CD4-positive, alpha-beta T cell treated with Interleukin-17A for 4 hours (primary cell): ENCODE measurements around the gene ACAA1.
"Not testable (repeated sequence)": the region's sequence is repeated elsewhere in the genome, so short reads cannot be mapped to it uniquely, and the experiment has no call there.

Source experiments
- DNase-seq: peaks from one replicate; pipeline ENCODE4 v3.0.0-alpha.2; 2020; ENCODE audit warnings: mixed read lengths

The ACAA1 gene

DNA sequence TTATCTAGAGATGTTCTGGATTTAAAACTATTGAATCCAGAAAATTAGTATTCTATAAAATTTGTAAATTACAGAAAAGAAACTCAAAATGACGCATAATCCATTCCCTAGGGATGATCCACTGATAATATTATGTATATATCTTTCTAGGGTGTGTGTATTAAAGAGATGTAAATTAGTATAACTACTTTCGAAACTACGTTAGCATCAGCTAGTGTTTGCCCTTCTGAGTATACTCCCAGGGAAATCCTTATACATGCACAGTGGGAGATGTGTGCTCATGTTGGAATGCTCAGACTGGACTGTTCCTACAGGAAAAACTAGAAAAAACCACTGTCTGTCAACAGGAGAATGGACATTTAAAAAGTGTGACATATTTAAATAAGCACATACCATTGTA, 36.4 kb downstream of the ACAA1 start:
- DNase-seq, result no peak

DNA sequence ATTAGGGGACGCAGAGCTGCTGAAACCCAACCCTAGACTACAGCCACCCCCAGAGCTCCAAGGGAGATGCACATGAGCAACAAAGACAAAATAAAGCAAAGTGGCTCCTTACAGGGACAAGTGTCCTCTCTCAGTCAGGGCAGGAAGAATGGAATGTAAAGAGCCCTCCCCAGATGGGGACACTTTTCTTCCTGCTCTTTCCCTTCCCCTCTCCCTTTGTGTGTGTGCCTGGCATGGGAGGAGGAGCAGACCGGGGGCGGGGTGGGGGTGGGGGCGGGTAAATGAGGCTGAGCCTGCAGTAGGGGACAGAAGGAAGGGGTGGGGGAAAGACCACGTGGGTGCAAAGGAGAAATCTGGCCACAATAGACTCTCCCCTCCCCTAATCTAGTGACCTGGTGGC, 37.4 kb downstream of the ACAA1 start:
- no peak for DNase-seq

DNA sequence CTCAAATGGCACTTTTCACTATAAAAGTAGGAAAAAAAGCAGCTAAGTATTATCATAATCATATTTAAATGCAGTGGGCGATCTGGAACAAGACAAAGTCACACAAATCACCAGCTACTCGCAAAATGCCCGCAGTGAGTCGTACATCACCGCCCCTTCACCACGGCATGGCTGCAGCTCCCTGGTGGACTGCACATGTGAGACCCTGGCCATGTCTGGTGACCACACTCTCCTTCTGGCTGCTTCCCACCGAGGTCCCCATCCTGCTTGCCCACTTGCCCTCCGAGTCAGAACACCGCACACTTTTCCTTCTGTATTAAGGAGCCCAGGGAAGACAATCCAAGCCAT, 38.6 kb downstream of the ACAA1 start:
- DNase-seq, result no peak

DNA sequence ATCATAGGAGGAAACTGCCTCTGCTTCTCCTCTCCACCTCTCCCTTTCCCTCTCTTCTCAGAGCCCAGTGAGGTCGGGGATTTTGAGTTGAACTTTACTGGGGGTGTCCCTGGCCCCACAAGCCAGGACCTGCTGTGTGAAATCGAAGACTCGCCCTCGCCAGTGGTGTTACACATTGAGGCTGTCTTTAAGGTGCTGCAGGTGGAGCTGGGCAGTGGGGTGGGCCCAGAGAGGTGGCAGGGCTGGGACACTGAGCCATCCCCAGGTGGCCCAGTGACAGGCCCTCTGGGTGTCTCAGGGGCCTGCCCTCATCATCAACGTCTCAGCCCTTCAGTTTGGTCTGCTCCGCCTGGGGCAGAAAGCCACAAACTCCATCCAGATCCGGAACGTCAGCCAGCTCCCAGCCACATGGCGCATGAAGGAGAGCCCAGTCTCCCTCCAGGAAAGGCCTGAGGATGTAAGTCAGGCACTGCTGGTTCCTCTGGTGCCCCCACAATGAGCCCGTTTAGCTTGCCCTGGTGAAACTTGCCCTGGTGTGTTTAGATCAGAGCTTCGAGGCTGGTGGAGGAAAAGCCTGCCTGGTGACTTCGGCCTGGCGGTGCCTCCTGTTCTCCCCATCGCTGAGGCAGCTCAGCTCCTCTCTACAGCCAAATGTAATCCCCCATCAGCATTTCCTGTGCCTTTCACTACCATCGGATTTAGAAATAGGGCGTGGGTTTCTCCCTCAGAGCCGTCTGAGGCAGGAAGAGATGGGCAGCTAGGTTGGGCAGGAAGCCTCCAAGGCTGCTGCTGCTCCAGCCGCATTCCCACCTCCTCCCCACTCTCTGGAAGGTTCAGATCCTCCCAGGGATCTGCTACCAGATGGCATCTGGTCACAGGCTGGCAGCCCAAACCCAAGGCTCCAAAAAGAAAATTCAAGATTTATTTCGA, 39.2 kb downstream of the ACAA1 start:
- no peak for DNase-seq

DNA sequence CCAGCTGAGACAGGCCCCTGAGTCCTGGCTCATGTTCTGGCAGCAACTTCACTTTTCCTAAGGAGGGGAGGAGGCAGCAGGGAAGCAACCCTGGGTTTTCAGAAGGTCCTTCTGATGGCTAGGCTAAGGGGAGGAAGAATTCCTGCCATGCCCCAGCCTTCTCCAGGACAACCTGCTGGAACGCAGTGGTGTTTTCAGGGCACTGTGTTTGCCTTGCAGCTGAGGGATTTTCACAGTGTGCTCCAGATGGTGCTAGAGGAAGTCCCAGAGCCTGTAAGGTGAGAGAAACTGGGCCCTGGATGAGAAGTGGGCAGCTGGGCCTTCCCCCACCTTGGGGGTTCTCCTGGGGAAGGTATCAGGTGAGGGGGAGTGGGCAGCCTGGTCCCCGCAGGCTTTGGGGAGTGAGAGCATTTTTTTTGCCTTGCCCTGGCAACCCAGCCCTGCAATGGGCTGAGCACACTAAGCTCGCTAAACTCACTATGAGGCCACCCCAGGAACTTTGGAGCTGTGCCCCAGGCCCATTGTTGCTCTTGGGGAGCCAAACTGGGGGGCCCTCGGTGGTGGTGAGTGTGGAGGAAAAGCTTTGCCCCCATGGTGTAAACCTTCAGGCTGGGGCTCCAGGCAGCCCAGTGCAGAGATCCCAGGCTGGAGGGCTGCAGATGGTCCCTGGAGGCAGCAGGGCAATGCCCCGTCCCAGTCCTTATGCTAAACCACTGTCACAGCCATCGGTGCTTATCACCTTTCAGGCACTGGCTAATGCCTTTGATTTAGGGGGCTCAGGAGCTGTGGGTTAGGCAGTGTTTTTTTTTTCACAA, 41.1 kb downstream of the ACAA1 start:
- DNase-seq, result no peak

DNA sequence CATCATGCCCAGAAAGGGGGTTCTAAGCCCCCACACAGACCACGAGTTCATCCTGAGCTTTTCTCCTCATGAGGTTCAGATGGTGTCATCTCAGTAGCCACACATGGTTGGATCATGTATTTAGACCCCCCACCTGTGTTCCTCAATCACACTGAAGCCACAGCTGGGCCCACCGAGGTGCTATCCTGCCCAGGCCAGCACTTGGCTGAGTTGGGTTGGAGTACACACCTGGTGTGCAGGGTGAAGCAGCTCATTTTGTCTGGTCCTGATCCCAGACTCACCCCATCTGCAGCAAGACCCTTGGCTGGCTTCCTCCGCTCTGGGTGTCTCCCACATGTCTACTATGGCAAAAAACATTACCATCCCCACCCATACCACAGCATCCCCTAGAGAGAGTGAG, 41.9 kb downstream of the ACAA1 start:
- DNase-seq, result no peak

DNA sequence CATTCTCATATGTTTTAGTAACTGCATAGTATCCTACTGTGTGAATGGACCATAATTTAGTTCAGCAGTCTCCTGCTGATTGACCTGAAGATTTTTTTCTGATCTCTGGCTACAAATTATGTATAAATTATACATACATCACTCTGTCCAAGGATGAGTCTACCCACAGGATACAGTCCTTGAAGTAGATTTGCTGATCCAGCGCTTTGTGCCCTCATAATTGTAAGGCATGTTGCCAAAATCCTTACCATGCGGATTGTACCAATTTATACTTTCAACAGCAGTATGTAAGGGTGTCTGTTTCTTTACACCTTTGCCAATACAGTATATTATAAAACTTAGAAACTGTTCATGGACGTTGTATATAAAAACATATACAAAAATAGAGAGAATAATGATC, 46.5 kb downstream of the ACAA1 start:
- DNase-seq, result no peak

DNA sequence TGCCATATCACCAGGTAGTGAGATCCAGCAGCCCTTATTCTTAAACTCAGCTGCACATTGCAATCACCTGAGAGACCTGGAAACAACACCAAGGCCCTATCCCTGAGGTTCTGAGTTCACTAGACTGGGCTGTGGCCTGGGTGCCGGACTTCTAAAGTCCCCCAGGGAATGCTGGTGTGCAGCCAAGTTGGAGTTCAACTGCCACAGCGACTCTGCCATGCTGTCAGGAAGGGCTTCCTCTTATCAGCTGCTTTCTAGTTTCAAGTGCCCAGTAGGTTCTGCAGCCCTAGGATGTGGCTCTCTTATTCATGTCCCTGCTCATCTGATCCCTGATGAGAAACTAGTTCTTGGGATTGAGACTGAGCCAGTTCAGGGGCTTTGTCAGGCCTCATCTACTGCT, 47.8 kb downstream of the ACAA1 start:
- no peak for DNase-seq

DNA sequence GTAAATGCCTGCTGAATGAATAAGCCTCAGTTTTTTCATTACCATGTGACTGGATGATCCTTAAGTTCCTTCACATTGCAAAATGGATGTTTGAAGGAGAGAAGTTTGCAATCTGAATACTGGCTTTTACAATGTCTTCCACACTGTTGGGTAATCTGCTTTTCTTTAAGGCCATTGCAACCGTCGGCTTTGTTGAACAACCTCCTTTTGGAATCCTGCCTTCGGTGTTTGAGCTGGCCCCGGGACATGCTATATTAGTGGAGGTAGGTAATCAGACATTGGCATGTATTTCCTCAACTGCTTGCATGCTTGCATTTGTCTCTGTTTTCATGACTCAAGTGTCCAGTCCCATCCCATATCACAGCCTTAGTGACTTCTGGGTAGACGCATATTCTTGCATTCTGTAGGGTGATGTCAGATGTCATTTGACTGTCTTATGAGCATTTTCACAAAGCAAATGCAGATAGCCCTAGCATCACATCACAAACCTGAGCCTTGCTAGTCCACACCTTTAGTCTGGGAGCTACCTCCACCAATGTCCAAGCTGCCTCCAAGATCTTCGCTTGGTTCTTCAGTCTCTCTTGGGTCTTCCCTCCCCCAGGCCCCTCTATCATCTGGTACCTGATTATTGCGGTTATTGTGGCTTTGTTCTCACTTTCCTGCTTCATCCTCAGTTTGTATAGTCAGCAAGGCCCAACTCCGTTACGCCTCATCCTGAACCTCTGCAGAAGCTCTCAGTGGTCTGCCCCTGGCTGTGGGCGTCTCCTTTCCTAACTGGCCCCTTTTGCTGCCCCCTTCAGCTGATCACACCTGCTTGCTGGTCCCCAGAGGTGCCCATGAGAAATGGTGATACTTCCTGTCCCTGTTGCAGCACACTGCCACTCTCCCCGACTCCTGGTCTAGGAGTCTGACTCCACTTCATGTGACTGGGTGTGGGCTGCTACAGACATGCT, 48.5 kb downstream of the ACAA1 start:
- DNase-seq, result no peak

DNA sequence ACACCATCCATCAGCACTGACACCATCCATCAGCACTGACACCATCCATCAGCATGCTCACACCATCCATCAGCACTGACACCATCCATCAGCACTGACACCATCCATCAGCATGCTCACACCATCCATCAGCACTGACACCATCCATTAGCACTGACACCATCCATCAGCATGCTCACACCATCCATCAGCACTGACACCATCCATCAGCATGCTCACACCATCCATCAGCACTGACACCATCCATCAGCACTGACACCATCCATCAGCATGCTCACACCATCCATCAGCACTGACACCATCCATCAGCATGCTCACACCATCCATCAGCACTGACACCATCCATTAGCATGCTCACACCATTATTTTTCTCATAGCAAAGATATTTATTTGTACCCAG, 49.6 kb downstream of the ACAA1 start:
- DNase-seq, result not testable (repeated sequence)

DNA sequence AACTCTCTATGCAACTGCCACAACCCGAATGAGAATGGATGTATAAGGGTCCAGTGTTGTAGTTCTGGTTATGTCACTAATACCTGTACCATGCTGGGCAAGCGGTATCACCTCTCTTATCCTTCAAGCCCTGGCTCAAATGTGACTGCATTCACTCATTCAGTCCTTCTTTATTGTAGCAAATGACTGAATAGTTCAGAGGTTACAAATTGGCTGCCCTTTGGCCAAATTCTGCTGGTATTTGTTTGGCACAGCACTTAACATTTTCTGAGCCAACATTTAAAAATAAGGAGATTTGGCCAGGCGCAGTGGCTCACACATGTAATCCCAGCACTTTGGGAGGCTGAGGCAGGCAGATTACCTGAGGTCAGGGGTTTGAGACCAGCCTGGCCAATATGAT, 50.4 kb downstream of the ACAA1 start:
- DNase-seq, result no peak

DNA sequence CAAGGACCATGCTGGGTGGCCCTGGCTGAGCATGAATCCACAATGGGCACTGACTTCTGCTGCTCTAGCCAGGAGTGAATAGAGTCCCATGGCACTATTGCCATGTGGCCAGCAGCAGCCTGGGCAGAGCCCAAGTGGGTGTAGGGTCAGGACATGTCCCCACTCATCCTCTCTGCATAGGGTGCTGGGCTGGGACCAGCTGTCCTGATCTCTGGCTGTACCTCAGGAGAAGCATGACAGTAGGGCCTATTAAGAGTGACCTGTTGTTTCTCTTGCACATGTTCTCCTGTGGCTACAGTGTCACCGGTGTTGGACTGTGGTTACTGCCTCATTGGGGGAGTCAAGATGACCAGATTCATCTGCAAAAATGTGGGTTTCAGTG, 51.0 kb downstream of the ACAA1 start:
- DNase-seq, result no peak

DNA sequence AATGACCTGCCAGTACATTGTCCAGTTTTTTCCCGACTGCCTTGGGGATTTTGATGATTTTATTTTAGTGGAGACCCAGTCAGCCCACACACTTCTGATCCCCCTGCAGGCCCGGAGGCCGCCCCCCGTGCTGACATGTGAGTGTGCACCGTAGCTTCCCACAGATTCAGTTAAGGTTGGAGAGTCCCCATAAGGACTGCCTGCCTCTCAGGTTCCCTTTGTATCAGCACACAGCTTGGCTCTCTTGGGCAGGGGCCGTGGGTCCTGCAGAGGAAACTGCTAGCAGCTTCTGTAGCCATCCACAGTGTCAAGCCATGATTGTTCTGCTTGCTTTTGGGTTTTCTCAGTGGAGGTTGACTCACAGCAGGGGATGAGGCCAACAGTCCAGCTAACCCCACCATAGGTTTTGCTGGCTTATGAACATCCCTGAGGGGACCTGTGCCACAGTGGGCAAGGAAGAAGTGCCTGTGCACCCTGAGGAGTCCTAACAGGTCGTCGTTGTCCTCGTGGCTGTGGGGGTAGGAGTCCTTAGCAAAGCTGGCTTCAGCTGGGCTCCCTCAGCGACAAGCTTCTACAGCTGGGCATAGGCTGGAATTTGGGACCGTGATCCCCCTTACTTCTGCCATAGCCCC, 51.5 kb downstream of the ACAA1 start:
- DNase-seq, result no peak

DNA sequence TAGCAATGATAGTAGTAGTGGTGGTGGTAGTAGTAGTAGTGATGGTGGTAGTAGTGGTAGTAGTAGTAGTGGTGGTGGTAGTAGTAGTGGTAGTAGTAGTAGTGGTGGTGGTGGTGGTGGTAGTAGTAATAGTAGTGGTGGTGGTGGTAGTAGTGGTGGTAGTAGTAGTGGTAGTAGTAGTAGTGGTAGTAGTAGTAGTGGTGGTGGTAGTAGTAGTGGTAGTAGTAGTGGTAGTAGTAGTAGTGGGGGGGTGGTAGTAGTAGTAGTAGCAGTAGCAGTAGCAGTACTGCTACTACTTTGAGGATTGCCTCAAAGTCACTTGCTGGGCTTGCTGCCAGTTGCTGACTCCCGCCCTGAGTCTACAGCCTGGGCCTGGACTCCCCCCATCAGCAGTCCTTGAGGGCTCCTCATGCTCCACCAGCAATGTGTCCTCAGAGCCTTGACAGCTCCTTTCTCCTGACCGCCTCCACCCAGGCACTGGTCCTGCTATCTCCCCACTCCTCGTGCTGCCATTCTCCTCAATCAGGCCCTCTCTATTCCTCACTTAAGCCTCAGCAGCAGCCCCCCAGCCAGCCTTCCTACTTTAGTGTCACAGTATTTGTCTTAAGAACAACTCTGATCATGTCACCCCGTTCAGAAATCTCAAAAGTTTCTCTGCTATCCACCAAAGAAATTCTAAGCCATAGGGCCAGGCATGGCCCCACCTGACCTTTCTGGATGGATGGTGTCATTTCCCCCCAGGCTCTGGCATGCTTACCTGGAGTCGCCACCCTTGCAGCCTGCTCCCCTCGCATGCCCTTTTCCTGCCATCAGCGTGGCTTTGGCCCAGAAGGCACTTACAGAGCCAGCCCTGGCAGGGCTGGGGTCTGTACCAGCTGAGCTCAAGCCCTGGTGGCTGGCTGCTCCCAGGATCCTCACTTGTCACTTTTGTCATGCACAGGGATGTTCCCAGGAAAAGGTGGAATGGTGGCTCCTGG, 52.3 kb downstream of the ACAA1 start:
- no peak for DNase-seq

DNA sequence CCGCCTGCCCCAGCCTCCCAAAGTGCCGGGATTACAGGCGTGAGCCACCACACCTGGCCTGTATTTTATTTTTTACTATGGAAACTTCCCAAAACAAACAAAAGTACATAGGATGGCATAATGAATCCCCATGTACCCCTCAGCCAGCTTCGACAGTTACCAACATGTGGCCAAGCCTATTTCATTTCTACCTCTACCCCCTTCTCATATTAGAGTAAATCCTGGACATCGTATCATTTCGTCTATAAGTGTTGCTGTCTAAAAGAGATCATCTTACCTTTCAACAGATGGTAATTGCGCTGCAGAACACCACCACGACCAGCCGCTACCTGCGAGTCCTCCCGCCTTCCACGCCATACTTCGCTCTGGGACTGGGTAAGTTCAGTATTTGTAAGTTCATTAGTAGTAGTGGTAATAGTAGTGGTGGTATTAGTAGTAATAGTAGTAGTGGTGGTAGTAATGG, 53.0 kb downstream of the ACAA1 start:
- no peak for DNase-seq

DNA sequence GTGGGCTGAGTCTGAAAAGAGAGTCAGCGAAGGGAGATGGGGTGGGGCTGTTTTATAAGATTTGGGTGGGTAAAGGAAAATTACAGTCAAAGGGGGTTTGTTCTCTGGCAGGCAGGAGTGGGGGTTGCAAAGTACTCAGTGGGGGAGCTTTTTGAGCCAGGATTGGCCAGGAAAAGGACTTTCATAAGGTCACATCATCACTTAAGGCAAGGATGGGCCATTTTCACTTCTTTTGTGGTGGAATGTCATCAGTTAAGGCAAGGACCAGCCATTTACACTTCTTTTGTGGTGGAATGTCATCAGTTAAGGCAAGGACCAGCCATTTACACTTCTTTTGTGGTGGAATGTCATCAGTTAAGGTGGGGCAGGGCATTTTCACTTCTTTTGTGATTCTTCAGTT, 53.7 kb downstream of the ACAA1 start:
- not testable (repeated sequence) for DNase-seq

DNA sequence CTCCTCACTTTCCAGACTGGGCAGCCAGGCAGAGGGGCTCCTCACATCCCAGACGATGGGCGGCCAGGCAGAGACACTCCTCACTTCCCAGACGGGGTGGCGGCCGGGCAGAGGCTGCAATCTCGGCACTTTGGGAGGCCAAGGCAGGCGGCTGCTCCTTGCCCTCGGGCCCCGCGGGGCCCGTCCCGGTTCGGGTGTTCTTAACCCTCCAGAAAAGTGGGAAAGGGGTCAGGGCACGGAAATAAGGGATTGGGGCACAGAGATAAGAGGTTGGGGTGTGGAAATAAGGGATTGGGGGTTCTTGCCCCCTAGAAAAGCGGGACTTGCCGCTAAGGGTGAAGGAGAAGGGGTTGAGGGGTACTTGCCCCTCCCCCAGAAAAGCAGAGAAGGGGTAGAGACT, 54.6 kb downstream of the ACAA1 start:
- DNase-seq, result not testable (repeated sequence)

DNA sequence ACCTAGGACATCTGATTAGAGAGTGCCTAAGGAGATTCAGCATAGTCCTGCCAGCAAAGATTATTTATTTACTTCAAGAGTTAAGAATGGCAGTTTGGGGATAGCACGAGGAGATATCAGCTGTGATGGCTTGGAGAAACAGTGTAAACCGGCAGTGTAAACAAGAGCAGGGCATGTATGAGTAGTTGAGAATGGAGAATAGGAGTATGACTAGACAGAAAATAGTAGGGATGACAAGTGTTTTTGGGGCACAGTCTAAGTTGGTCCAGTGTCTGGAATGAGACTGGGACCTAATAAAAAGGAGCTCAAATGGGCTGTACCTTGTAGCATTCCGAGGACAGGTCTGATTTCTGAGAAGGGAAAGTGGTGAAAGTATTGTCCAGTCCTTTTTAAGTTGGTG, 59.9 kb downstream of the ACAA1 start:
- DNase-seq, result not testable (repeated sequence)
